Fibroblast of villous mesenchyme (primary cell): ENCODE results near the gene IGSF8. TPM values are rescaled to one million over a fixed set of nuclear protein-coding genes. Genes with fewer than 3 reads are reported as not detected.

Source experiments
- DNase-seq: peaks from one replicate; pipeline ENCODE4 v3.0.0-alpha.2; 2010; ENCODE audit warnings: low read depth
- H3K4me3 ChIP-seq: 2 replicates; pipeline ENCODE4 v1.5.1; 2011; ENCODE audit warnings: low read depth, mild to moderate bottlenecking, low read length
- total RNA-seq: library from RNA; depleted of rRNA; stranded (reverse); fragments of >200 nt; gene quantifications from 2 replicates; pipeline ENCODE4 v1.2.3, GENCODE V29; 2012
- TF ChIP-seq, protein P1 (sequence below): IDR thresholded peaks from 2 replicates; pipeline ENCODE4 v1.5.1; 2012; ENCODE audit warnings: low read depth, mild to moderate bottlenecking, low read length; ENCODE audit not compliant: insufficient read depth

The IGSF8 gene
- 13.9 and 14.7 TPM in 2 replicates for total RNA-seq

DNA sequence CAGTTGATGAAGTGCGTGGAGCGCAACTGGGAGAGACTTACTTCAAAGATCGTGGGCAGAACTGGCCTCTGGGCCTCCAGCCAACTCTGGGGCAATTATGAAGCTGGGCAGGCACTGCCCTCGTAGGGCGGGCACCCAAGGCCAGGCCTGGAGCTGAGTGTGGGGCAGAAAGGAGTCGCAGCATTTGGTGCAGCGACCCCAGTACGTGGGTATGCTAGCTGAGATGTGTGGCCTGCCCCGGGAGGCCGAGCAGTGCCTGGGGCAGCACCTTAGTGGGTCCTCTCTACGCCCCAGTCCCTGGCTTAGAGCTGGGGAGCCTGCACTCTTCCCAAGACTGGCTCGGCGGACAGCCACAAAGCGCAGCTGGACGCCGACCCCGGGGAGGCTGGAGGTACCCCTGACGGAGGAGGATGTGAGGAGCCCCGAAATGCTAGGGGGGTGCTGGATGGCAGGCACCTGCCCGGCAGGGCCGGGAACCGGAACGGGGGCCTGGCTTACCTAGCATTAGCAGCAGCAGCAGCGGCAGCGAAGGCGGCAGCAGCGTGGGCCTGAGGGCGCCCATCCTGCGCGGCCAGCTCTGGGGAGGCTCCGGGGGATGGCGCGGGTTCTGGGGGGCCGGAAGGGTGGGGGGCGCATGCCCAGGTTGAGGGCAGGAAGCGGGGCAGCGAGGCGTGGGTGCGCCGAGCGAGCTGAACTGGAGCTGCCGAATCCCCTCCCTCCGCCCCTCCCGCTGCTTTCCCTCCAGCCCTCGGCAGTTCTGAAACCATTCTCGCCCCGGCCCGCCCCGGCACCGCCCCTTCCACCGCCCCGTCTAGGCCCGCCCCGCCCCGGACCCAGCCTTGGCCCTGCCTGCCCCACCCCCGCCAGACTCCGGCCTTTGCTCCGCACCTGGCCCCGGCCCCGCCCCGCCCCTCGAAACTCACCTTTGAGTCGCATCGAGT is at the start of gene IGSF8:
Gene IGSF8, minus strand, starts transcription at position 709 of the 941 bp plus-strand sequence. Its CDS starts 147 bp downstream, at position 562.
- peak within 1 kb of the TSS; percentile 75 for H3K4me3 ChIP-seq
- TF ChIP-seq, protein P1, sequence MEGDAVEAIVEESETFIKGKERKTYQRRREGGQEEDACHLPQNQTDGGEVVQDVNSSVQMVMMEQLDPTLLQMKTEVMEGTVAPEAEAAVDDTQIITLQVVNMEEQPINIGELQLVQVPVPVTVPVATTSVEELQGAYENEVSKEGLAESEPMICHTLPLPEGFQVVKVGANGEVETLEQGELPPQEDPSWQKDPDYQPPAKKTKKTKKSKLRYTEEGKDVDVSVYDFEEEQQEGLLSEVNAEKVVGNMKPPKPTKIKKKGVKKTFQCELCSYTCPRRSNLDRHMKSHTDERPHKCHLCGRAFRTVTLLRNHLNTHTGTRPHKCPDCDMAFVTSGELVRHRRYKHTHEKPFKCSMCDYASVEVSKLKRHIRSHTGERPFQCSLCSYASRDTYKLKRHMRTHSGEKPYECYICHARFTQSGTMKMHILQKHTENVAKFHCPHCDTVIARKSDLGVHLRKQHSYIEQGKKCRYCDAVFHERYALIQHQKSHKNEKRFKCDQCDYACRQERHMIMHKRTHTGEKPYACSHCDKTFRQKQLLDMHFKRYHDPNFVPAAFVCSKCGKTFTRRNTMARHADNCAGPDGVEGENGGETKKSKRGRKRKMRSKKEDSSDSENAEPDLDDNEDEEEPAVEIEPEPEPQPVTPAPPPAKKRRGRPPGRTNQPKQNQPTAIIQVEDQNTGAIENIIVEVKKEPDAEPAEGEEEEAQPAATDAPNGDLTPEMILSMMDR = no peak
- peak; percentile 83 for DNase-seq

DNA sequence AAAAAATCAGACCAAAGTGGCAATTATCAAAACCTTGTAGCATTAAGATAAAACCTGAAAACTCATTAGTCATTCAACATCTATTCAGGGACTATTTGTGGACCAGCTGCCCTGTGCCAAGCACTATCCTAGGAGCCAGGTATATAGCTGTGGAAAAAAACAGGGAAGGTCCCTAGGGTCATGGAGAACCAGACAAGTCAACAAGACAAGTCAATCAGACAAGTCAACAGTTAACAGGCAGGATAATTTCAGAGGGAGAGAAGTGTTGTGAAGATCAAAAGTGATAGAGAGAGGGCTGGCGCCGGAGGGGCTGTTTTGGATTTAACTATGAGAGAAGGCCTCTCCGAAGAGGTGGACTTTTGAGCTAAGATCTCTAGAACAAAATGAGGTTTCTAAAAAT is 49.7 kb upstream of the IGSF8 start:
- no peak for DNase-seq
- TF ChIP-seq, protein P1 = no peak
- H3K4me3 ChIP-seq = no peak overlapping the region

- DNase-seq = no peak
- H3K4me3 ChIP-seq = no peak overlapping the region
- TF ChIP-seq, protein P1 = no peak
Observed at GRCh38 chr1:160146107-160146506, 47.7 kb upstream of the IGSF8 start.

DNA sequence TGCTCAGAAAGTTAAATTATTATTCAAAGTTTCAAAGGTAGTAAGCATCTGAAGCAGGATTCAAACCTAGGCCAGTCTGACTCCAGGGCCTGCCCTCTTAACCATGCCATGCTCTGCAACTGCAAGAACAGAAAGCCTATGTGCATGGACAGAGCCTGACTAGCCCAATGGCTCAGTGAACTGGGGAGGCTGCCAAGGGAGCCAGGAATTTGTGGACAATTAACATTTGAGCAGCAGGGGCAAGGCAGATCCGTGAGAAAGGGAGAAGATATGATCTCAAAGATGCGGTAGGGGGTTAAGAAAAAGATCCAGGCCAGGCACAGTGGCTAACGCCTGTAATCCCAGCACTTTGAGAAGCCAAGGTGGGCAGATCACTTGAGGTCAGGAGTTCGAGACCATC is 46.5 kb upstream of the IGSF8 start:
- no peak overlapping the region for H3K4me3 ChIP-seq
- TF ChIP-seq, protein P1 = no peak
- DNase-seq = no peak

- TF ChIP-seq, protein P1 = no peak
- no peak overlapping the region for H3K4me3 ChIP-seq
- no peak for DNase-seq
Observed at GRCh38 chr1:160143695-160144094, 45.3 kb upstream of the IGSF8 start.

GRCh38 chr1:160139840-160140239 is 41.4 kb upstream of the IGSF8 start:
- DNase-seq = no peak
- TF ChIP-seq, protein P1 = no peak
- H3K4me3 ChIP-seq = no peak overlapping the region
